WTC11 (cell line): ENCODE measurements around the gene SLC25A10. TPM values are rescaled to one million over a fixed set of nuclear protein-coding genes. Genes with fewer than 3 reads are reported as not detected.

Experiments
- AR ChIP-seq: fragments of 250-450 bp; sonication (Bioruptor Pico); IDR thresholded peaks from 2 replicates; pipeline ENCODE4 v1.9.0; 2021; ENCODE audit warnings: mild to moderate bottlenecking
- CREB1 ChIP-seq: sonication (generic); formaldehyde crosslinking; IDR thresholded peaks from 2 replicates; pipeline ENCODE4 v1.8.0; 2023; ENCODE audit warnings: mild to moderate bottlenecking, missing genetic modification reagents
- CTCF ChIP-seq: fragments of 200-600 bp; IDR thresholded peaks from 2 replicates; pipeline ENCODE4 v1.8.0; 2022; ENCODE audit warnings: antibody characterized with exemption
- ETV6 ChIP-seq: sonication (generic); formaldehyde crosslinking; IDR thresholded peaks from 2 replicates; pipeline ENCODE4 v1.8.1; 2022; ENCODE audit warnings: mild to moderate bottlenecking, missing genetic modification reagents
- FOXP1 ChIP-seq: sonication (generic); formaldehyde crosslinking; IDR thresholded peaks from 2 replicates; pipeline ENCODE4 v1.8.0; 2022; ENCODE audit warnings: missing genetic modification reagents, mild to moderate bottlenecking, moderate library complexity, borderline replicate concordance
- GABPB1 ChIP-seq: sonication (generic); formaldehyde crosslinking; IDR thresholded peaks from 2 replicates; pipeline ENCODE4 v1.8.1; 2023; ENCODE audit warnings: mild to moderate bottlenecking, missing genetic modification reagents
- HMGXB4 ChIP-seq: sonication (generic); formaldehyde crosslinking; IDR thresholded peaks from 2 replicates; pipeline ENCODE4 v1.8.1; 2023; ENCODE audit warnings: mild to moderate bottlenecking, moderate library complexity, missing genetic modification reagents
- KAT7 ChIP-seq: sonication (generic); formaldehyde crosslinking; IDR thresholded peaks from 2 replicates; pipeline ENCODE4 v1.8.1; 2023; ENCODE audit warnings: missing genetic modification reagents, mild to moderate bottlenecking, borderline replicate concordance
- NFATC4 ChIP-seq: fragments of 250-450 bp; sonication (Bioruptor Pico); IDR thresholded peaks from 2 replicates; pipeline ENCODE4 v1.9.0; 2021; ENCODE audit warnings: mild to moderate bottlenecking
- SP1 ChIP-seq: sonication (generic); formaldehyde crosslinking; conservative IDR thresholded peaks from 2 replicates; pipeline ENCODE4 v1.8.1; 2022; ENCODE audit warnings: missing genetic modification reagents
- USF1 ChIP-seq: sonication (generic); formaldehyde crosslinking; IDR thresholded peaks from 2 replicates; pipeline ENCODE4 v1.8.0; 2022; ENCODE audit warnings: mild to moderate bottlenecking, missing genetic modification reagents
- ZNF138 ChIP-seq: sonication (generic); formaldehyde crosslinking; conservative IDR thresholded peaks from 2 replicates; pipeline ENCODE4 v1.8.1; 2022; ENCODE audit warnings: mild to moderate bottlenecking, moderate library complexity, missing genetic modification reagents
- ZNF532 ChIP-seq: fragments of 250-450 bp; sonication (Bioruptor Pico); IDR thresholded peaks from 2 replicates; pipeline ENCODE4 v1.9.0; 2021; ENCODE audit warnings: mild to moderate bottlenecking, borderline replicate concordance
- total RNA-seq: library from RNA; stranded (reverse); gene quantifications from 3 replicates; pipeline ENCODE4 v1.2.3, GENCODE V29; 2021
- TF ChIP-seq, protein P1 (sequence below): sonication (generic); formaldehyde crosslinking; IDR thresholded peaks from 2 replicates; pipeline ENCODE4 v1.8.1; 2022; ENCODE audit warnings: low read depth, missing genetic modification reagents, borderline replicate concordance
- TF ChIP-seq, protein P2 (sequence below): sonication (generic); formaldehyde crosslinking; IDR thresholded peaks from 2 replicates; pipeline ENCODE4 v1.8.0; 2023; ENCODE audit warnings: mild to moderate bottlenecking, missing genetic modification reagents
- TF ChIP-seq, protein P3 (sequence below): sonication (generic); formaldehyde crosslinking; IDR thresholded peaks from 2 replicates; pipeline ENCODE4 v1.8.0; 2022; ENCODE audit warnings: mild to moderate bottlenecking, missing genetic modification reagents
- TF ChIP-seq, protein P4 (sequence below): sonication (generic); formaldehyde crosslinking; IDR thresholded peaks from 2 replicates; pipeline ENCODE4 v1.8.0; 2022; ENCODE audit warnings: mild to moderate bottlenecking, missing genetic modification reagents

Gene SLC25A10
- total RNA-seq, 1 experiment from 2014 or later: 38.7 TPM

- TF ChIP-seq, protein P1, sequence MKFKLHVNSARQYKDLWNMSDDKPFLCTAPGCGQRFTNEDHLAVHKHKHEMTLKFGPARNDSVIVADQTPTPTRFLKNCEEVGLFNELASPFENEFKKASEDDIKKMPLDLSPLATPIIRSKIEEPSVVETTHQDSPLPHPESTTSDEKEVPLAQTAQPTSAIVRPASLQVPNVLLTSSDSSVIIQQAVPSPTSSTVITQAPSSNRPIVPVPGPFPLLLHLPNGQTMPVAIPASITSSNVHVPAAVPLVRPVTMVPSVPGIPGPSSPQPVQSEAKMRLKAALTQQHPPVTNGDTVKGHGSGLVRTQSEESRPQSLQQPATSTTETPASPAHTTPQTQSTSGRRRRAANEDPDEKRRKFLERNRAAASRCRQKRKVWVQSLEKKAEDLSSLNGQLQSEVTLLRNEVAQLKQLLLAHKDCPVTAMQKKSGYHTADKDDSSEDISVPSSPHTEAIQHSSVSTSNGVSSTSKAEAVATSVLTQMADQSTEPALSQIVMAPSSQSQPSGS (CRISPR knock-in tag): no peak
- TF ChIP-seq HMGXB4 (CRISPR knock-in tag): peak; percentile 98
- TF ChIP-seq FOXP1 (CRISPR knock-in tag): peak; percentile 85
- no peak for TF ChIP-seq ZNF532 (CRISPR knock-in tag)
- peak; percentile 67 for TF ChIP-seq ETV6 (CRISPR knock-in tag)
- no peak for TF ChIP-seq AR (CRISPR knock-in tag)
- TF ChIP-seq NFATC4: no peak
- TF ChIP-seq, protein P2, sequence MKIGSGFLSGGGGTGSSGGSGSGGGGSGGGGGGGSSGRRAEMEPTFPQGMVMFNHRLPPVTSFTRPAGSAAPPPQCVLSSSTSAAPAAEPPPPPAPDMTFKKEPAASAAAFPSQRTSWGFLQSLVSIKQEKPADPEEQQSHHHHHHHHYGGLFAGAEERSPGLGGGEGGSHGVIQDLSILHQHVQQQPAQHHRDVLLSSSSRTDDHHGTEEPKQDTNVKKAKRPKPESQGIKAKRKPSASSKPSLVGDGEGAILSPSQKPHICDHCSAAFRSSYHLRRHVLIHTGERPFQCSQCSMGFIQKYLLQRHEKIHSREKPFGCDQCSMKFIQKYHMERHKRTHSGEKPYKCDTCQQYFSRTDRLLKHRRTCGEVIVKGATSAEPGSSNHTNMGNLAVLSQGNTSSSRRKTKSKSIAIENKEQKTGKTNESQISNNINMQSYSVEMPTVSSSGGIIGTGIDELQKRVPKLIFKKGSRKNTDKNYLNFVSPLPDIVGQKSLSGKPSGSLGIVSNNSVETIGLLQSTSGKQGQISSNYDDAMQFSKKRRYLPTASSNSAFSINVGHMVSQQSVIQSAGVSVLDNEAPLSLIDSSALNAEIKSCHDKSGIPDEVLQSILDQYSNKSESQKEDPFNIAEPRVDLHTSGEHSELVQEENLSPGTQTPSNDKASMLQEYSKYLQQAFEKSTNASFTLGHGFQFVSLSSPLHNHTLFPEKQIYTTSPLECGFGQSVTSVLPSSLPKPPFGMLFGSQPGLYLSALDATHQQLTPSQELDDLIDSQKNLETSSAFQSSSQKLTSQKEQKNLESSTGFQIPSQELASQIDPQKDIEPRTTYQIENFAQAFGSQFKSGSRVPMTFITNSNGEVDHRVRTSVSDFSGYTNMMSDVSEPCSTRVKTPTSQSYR: no peak
- TF ChIP-seq GABPB1 (CRISPR knock-in tag): peak; percentile 91
- no peak; the same call in 1 of the 2 replicates for TF ChIP-seq USF1 (CRISPR knock-in tag)
- TF ChIP-seq, protein P3, sequence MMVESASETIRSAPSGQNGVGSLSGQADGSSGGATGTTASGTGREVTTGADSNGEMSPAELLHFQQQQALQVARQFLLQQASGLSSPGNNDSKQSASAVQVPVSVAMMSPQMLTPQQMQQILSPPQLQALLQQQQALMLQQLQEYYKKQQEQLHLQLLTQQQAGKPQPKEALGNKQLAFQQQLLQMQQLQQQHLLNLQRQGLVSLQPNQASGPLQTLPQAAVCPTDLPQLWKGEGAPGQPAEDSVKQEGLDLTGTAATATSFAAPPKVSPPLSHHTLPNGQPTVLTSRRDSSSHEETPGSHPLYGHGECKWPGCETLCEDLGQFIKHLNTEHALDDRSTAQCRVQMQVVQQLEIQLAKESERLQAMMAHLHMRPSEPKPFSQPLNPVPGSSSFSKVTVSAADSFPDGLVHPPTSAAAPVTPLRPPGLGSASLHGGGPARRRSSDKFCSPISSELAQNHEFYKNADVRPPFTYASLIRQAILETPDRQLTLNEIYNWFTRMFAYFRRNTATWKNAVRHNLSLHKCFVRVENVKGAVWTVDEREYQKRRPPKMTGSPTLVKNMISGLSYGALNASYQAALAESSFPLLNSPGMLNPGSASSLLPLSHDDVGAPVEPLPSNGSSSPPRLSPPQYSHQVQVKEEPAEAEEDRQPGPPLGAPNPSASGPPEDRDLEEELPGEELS: no peak
- TF ChIP-seq SP1 (CRISPR knock-in tag): peak; percentile 86
- TF ChIP-seq CREB1 (CRISPR knock-in tag): no peak
- TF ChIP-seq CTCF: peak; percentile 28; the same call in 1 of the 2 replicates
- TF ChIP-seq KAT7 (CRISPR knock-in tag): no peak; the same call in 1 of the 2 replicates
- TF ChIP-seq, protein P4, sequence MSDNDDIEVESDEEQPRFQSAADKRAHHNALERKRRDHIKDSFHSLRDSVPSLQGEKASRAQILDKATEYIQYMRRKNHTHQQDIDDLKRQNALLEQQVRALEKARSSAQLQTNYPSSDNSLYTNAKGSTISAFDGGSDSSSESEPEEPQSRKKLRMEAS (CRISPR knock-in tag): peak; percentile 96
- TF ChIP-seq ZNF138 (CRISPR knock-in tag): no peak
Measured at GRCh38 chr17:81702934-81703746, 8.9 kb upstream of the SLC25A10 start, which contains the start of gene MRPL12 (continued).
